ENCODE results near the gene NUDCD3.

The NUDCD3 gene

DNA sequence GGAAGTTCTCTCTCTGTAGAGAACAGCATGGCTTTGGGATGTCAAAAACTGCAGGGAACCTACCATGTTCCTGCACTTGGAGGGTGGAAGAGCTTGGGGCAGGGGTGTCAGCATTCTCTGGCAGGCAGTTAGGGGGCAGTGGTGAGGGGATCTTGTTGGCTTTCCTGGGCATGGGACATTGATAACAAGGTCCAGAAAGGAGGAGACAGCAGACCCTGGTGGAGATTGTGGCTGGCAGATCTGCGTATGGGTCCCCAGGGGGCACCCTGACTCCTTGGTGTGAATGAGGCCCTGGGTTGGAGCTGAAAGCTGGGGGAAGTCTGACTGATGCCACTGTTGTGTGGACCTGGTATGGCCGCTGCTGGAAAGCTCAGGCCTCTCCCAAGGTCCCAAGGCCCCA, 142.2 kb downstream of the NUDCD3 start:
- no peak overlapping the region for H3K4me3 ChIP-seq (ENCODE audit: low read depth in 1 of 2, low read length in 2 of 2)
- H3K9me3 ChIP-seq (ENCODE audit: control insufficient read depth in 1 of 2, low read length in 2 of 2) = no peaks in the 10 kb centered on the region
- no peak overlapping the region for H3K27ac ChIP-seq (ENCODE audit: low read depth, low read length)
- no peaks in the 10 kb centered on the region for H3K27me3 ChIP-seq (ENCODE audit: control insufficient read depth in 1 of 2, insufficient read depth in 2 of 2, low read length in 2 of 2)
- H3K36me3 ChIP-seq (ENCODE audit: control insufficient read depth in 1 of 2, insufficient read depth in 2 of 2, low read length in 2 of 2) = no peaks in the 10 kb centered on the region
- H3K9ac ChIP-seq (ENCODE audit: low read depth in 1 of 2, low read length in 2 of 2) = no peak overlapping the region
- H3K4me1 ChIP-seq (ENCODE audit: control insufficient read depth in 1 of 2, insufficient read depth in 2 of 2, low read length in 2 of 2) = no peaks in the 10 kb centered on the region

DNA sequence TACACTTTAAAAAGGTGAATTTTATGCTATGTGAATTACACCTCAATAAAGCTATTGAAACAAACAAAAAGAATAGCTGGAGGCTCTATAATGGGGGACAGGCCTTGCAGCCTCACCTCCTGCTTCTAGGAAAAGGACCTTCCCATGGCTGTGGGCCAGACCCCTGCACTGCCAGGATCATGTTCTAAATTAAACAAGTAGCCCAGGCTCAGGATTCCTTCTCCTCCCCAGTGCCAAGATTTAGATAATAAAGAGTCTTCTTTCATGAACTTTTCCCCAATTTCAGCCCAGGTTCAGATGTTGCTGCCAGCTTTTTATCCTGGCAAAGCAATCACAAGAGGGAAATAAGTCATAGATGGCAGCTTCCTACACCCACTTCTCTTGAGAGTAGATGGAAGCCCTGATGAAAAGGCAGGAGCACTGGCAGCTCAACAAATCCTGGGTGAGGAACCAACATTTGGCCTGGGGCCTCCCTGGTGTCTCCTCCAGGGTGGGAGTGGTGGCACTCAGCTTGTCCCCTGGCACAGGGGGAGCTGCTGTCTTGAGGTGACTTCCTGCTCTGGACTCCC, 142.8 kb downstream of the NUDCD3 start:
- no peak overlapping the region for H3K9ac ChIP-seq (ENCODE audit: low read depth in 1 of 2, low read length in 2 of 2)
- no peak overlapping the region for H3K27ac ChIP-seq (ENCODE audit: low read depth, low read length)
- H3K4me3 ChIP-seq (ENCODE audit: low read depth in 1 of 2, low read length in 2 of 2) = no peak overlapping the region
- no peaks in the 10 kb centered on the region for H3K9me3 ChIP-seq (ENCODE audit: control insufficient read depth in 1 of 2, low read length in 2 of 2)
- H3K4me1 ChIP-seq (ENCODE audit: control insufficient read depth in 1 of 2, insufficient read depth in 2 of 2, low read length in 2 of 2) = no peaks in the 10 kb centered on the region
- H3K36me3 ChIP-seq (ENCODE audit: control insufficient read depth in 1 of 2, insufficient read depth in 2 of 2, low read length in 2 of 2) = no peaks in the 10 kb centered on the region
- H3K27me3 ChIP-seq (ENCODE audit: control insufficient read depth in 1 of 2, insufficient read depth in 2 of 2, low read length in 2 of 2) = no peaks in the 10 kb centered on the region

DNA sequence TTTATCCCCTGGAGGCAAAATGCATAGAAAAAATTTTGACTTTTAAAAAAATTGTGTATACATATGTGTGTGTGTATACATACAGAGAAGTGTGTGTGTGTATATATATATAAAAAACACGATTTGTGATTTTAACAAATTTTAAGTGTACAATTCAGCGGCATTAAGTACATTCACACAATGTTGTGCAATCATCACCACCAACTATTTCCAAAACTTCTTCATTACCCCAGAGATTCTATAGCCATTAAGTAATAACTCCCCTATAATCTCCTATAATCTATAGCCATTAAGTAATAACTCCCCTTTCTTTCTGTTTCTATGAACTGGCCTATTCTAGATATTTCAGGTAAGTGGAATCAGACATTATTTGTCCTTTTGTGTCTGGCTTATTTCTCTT, 144.4 kb downstream of the NUDCD3 start:
- H3K9me3 ChIP-seq (ENCODE audit: control insufficient read depth in 1 of 2, low read length in 2 of 2) = no peaks in the 10 kb centered on the region
- no peak overlapping the region for H3K27ac ChIP-seq (ENCODE audit: low read depth, low read length)
- H3K4me1 ChIP-seq (ENCODE audit: control insufficient read depth in 1 of 2, insufficient read depth in 2 of 2, low read length in 2 of 2) = no peaks in the 10 kb centered on the region
- H3K36me3 ChIP-seq (ENCODE audit: control insufficient read depth in 1 of 2, insufficient read depth in 2 of 2, low read length in 2 of 2) = no peaks in the 10 kb centered on the region
- H3K4me3 ChIP-seq (ENCODE audit: low read depth in 1 of 2, low read length in 2 of 2) = no peak overlapping the region
- H3K27me3 ChIP-seq (ENCODE audit: control insufficient read depth in 1 of 2, insufficient read depth in 2 of 2, low read length in 2 of 2) = no peaks in the 10 kb centered on the region
- H3K9ac ChIP-seq (ENCODE audit: low read depth in 1 of 2, low read length in 2 of 2) = no peak overlapping the region

DNA sequence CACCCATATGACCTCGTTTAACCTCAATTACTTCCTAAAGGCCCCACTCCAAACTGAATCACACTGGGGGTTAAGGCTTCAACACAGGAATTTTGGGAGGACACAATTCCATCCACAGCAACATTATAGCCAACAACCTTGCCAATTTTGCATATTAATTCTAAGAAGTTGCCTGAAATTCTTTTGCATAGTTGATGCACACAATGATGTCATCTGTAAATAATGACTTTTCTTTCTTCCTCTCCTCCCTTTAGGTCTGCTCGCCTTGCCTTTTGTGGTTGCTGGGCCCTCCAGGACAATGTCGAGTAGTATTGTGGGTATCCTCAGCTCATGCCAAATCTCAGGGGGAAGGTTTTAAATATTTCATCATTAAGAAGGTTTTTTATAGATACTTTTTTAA, 149.1 kb downstream of the NUDCD3 start:
- Histone ChIP-seq H3K9me3 (ENCODE audit: control insufficient read depth in 1 of 2, low read length in 2 of 2) (no peaks in the 10 kb centered on the region), H3K9ac (ENCODE audit: low read depth in 1 of 2, low read length in 2 of 2) (no peak overlapping the region), H3K27me3 (ENCODE audit: control insufficient read depth in 1 of 2, insufficient read depth in 2 of 2, low read length in 2 of 2) (no peaks in the 10 kb centered on the region), H3K27ac (ENCODE audit: low read depth, low read length) (no peak overlapping the region), H3K36me3 (ENCODE audit: control insufficient read depth in 1 of 2, insufficient read depth in 2 of 2, low read length in 2 of 2) (no peaks in the 10 kb centered on the region), H3K4me3 (ENCODE audit: low read depth in 1 of 2, low read length in 2 of 2) (no peak overlapping the region), H3K4me1 (ENCODE audit: control insufficient read depth in 1 of 2, insufficient read depth in 2 of 2, low read length in 2 of 2) (no peaks in the 10 kb centered on the region)

DNA sequence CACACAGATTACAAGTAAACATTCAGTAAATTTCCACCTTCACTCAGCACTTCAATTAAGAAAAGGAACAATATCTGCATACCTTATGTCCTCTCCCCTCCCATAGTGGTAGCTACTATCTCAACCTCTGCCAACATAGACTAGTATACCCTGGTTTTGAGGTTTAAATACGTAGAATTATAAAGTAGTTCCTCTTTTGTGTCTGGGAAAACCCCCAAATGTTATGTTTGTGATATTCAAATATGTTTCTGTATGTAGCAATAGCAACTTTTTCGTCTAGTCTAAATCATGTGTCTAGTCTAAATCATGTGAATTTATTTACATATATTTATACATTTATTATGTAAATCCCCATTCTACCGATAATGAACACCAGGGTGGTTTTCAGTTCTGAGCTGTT, 151.9 kb downstream of the NUDCD3 start:
- Histone ChIP-seq H3K9me3 (ENCODE audit: control insufficient read depth in 1 of 2, low read length in 2 of 2) (no peaks in the 10 kb centered on the region), H3K27ac (ENCODE audit: low read depth, low read length) (no peak overlapping the region), H3K4me1 (ENCODE audit: control insufficient read depth in 1 of 2, insufficient read depth in 2 of 2, low read length in 2 of 2) (no peaks in the 10 kb centered on the region), H3K36me3 (ENCODE audit: control insufficient read depth in 1 of 2, insufficient read depth in 2 of 2, low read length in 2 of 2) (no peaks in the 10 kb centered on the region), H3K27me3 (ENCODE audit: control insufficient read depth in 1 of 2, insufficient read depth in 2 of 2, low read length in 2 of 2) (no peaks in the 10 kb centered on the region), H3K4me3 (ENCODE audit: low read depth in 1 of 2, low read length in 2 of 2) (no peak overlapping the region), H3K9ac (ENCODE audit: low read depth in 1 of 2, low read length in 2 of 2) (no peak overlapping the region)

DNA sequence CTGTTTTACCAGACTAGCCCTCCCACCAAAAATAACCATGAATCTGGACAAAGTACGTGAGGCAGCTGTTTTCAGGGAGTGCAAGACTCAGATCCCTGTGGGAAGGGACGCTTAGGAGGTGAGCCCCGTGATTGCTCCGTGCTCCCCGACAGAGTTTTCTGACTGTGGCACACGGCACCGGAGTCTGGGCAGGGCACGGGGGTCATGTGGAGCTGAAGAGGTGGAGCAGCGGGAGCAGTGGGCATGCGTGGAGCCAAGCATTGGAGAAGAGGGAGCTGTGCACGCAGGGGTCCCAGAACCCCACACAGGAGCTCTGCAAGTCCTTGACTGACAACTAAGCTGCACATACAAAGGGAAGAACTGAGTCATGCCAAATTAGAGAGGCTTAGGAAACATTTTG, 154.0 kb downstream of the NUDCD3 start:
- Histone ChIP-seq H3K27ac (ENCODE audit: low read depth, low read length) (no peak overlapping the region), H3K9me3 (ENCODE audit: control insufficient read depth in 1 of 2, low read length in 2 of 2) (no peaks in the 10 kb centered on the region), H3K9ac (ENCODE audit: low read depth in 1 of 2, low read length in 2 of 2) (no peak overlapping the region), H3K4me3 (ENCODE audit: low read depth in 1 of 2, low read length in 2 of 2) (no peak overlapping the region), H3K4me1 (ENCODE audit: control insufficient read depth in 1 of 2, insufficient read depth in 2 of 2, low read length in 2 of 2) (no peaks in the 10 kb centered on the region), H3K27me3 (ENCODE audit: control insufficient read depth in 1 of 2, insufficient read depth in 2 of 2, low read length in 2 of 2) (no peaks in the 10 kb centered on the region), H3K36me3 (ENCODE audit: control insufficient read depth in 1 of 2, insufficient read depth in 2 of 2, low read length in 2 of 2) (no peaks in the 10 kb centered on the region)

DNA sequence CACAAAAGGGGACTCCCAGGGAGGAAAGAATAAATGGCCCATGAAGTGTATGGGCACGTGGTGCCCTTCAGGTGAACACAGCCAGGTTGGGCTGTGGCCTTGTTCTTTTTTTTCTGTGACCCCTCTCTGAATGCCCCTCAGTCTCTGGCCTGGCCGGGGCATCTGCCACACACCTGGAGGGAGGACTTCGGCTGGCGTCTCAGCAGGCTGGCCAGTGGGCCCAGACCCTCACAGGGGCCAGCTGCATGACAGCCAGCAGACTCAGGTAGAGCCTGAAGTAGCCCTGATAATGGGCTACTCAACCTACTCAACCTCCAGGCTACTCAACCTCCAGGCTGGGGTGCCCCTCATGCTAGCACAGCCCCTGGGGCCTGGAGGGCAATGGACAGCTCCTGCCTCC, 155.3 kb downstream of the NUDCD3 start:
- no peak overlapping the region for H3K27ac ChIP-seq (ENCODE audit: low read depth, low read length)
- peaks cover 1 to 4% of the 10 kb centered on the region in 2 donors for H3K4me1 ChIP-seq (ENCODE audit: control insufficient read depth in 1 of 2, insufficient read depth in 2 of 2, low read length in 2 of 2)
- H3K4me3 ChIP-seq (ENCODE audit: low read depth in 1 of 2, low read length in 2 of 2) = no peak overlapping the region
- H3K9me3 ChIP-seq (ENCODE audit: control insufficient read depth in 1 of 2, low read length in 2 of 2) = no peaks in the 10 kb centered on the region
- H3K27me3 ChIP-seq (ENCODE audit: control insufficient read depth in 1 of 2, insufficient read depth in 2 of 2, low read length in 2 of 2) = no peaks in the 10 kb centered on the region
- H3K36me3 ChIP-seq (ENCODE audit: control insufficient read depth in 1 of 2, insufficient read depth in 2 of 2, low read length in 2 of 2) = no peaks in the 10 kb centered on the region
- no peak overlapping the region for H3K9ac ChIP-seq (ENCODE audit: low read depth in 1 of 2, low read length in 2 of 2)

DNA sequence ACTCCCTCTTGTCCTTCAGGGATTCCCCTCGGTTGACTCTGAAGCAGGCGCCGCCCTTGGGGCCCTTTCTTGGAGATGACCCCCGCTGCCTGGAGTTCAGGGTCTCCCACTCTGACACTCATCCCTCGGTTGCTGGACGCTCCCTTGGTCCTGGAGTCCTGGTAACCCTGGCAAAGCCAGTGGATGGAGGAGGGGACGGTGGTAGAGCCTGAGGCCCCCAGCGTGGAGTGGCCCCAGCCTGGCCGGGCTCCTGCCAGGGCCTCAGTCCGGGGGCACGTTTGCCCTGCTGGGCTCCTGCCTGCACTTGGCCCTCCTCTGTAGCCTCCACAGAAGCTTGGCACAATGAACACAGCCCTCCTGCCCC, 155.7 kb downstream of the NUDCD3 start:
- no peak overlapping the region for H3K27ac ChIP-seq (ENCODE audit: low read depth, low read length)
- H3K4me3 ChIP-seq (ENCODE audit: low read depth in 1 of 2, low read length in 2 of 2) = no peak overlapping the region
- H3K4me1 ChIP-seq (ENCODE audit: control insufficient read depth in 1 of 2, insufficient read depth in 2 of 2, low read length in 2 of 2) = peaks cover 5% of the 10 kb centered on the region in 2 donors
- H3K36me3 ChIP-seq (ENCODE audit: control insufficient read depth in 1 of 2, insufficient read depth in 2 of 2, low read length in 2 of 2) = no peaks in the 10 kb centered on the region
- H3K27me3 ChIP-seq (ENCODE audit: control insufficient read depth in 1 of 2, insufficient read depth in 2 of 2, low read length in 2 of 2) = no peaks in the 10 kb centered on the region
- no peak overlapping the region for H3K9ac ChIP-seq (ENCODE audit: low read depth in 1 of 2, low read length in 2 of 2)
- H3K9me3 ChIP-seq (ENCODE audit: control insufficient read depth in 1 of 2, low read length in 2 of 2) = no peaks in the 10 kb centered on the region

DNA sequence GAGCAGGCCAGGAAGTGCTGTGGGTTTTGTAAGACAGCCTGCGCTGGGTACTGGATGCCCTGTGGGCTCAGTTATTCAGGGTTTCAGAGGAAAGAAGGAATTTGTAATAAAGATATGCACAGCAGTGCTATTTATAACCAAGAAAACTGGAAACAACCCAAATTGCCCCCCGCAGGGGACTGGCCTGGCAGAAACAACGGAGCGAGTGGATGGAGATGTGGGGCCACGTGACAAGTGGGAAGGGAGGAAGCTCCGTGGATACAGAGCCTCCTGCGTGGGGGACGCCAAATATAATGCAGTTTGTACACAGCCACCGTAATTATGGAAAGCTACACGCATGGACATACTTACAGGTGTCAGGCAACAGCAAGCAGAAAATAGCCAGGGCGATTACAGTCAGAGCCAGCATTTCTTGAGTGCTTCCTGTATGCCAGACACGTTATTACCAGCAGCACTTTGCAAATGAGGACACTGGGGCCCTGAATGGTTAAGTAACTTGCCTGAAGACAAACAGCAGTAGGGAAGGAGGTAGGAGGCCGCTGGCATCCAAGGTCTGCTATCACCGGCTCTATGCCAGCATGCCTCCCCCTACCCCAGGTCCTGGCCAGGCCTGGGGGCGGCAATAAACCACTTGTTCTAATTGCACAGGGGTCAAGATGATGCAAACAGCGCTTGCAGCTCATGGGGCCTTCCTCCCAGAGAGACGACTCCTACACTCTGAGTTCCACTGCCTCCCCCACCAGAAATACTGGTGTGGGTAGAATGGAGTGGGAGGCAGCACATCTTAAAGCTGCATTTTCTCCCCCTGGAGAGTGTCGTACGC, 156.3 kb downstream of the NUDCD3 start:
- H3K9ac ChIP-seq (ENCODE audit: low read depth in 1 of 2, low read length in 2 of 2) = no peak overlapping the region
- H3K4me1 ChIP-seq (ENCODE audit: control insufficient read depth in 1 of 2, insufficient read depth in 2 of 2, low read length in 2 of 2) = peaks cover 5% of the 10 kb centered on the region in 2 donors
- no peak overlapping the region for H3K4me3 ChIP-seq (ENCODE audit: low read depth in 1 of 2, low read length in 2 of 2)
- H3K9me3 ChIP-seq (ENCODE audit: control insufficient read depth in 1 of 2, low read length in 2 of 2) = no peaks in the 10 kb centered on the region
- H3K36me3 ChIP-seq (ENCODE audit: control insufficient read depth in 1 of 2, insufficient read depth in 2 of 2, low read length in 2 of 2) = no peaks in the 10 kb centered on the region
- H3K27me3 ChIP-seq (ENCODE audit: control insufficient read depth in 1 of 2, insufficient read depth in 2 of 2, low read length in 2 of 2) = no peaks in the 10 kb centered on the region
- H3K27ac ChIP-seq (ENCODE audit: low read depth, low read length) = no peak overlapping the region

DNA sequence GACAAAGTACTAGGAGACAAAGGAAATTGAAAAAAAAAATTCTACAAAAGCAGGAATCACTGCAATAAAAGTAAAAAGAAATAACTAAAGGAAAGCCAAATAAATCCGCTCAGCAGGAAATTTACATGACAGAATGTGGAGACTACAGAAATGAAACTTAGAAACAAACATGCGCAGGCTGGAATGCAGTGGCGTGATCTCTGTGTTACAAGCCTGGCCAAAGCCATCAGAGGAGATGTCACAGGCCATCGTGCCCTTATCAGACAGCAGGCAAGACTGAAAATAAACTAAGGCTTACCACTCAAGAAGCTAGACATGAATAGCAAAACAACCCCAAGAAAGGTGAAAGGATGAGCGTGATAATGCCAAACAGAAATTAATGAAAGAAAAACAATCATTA, 158.8 kb downstream of the NUDCD3 start:
- no peaks in the 10 kb centered on the region for H3K36me3 ChIP-seq (ENCODE audit: control insufficient read depth in 1 of 2, insufficient read depth in 2 of 2, low read length in 2 of 2)
- peaks cover 6 to 7% of the 10 kb centered on the region in 2 donors for H3K27me3 ChIP-seq (ENCODE audit: control insufficient read depth in 1 of 2, insufficient read depth in 2 of 2, low read length in 2 of 2)
- H3K27ac ChIP-seq (ENCODE audit: low read depth, low read length) = no peak overlapping the region
- H3K4me1 ChIP-seq (ENCODE audit: control insufficient read depth in 1 of 2, insufficient read depth in 2 of 2, low read length in 2 of 2) = peaks cover 5% of the 10 kb centered on the region in 2 donors
- no peak overlapping the region for H3K4me3 ChIP-seq (ENCODE audit: low read depth in 1 of 2, low read length in 2 of 2)
- no peaks in the 10 kb centered on the region for H3K9me3 ChIP-seq (ENCODE audit: control insufficient read depth in 1 of 2, low read length in 2 of 2)
- H3K9ac ChIP-seq (ENCODE audit: low read depth in 1 of 2, low read length in 2 of 2) = no peak overlapping the region

Measured in duodenal mucosa (tissue), 2 donors.